Endothelial cell (in vitro differentiated cells): ENCODE results near the gene ENGASE. TPM values are rescaled to one million over a fixed set of nuclear protein-coding genes. Genes with fewer than 3 reads are reported as not detected.
A peak's percentile ranks its signal among the peaks of the same experiment; 100 is the strongest.

Experiments used
- DNase-seq: peaks from one replicate; pipeline ENCODE4 v3.0.0; 2021; ENCODE audit warnings: low spot score
- H3K27ac Mint-ChIP-seq: one replicate; pipeline ENCODE4 v1.8.0; 2021; ENCODE audit warnings: mixed read lengths, inconsistent platforms; ENCODE audit not compliant: unreplicated experiment
- H3K27me3 Mint-ChIP-seq: one replicate; pipeline ENCODE4 v1.8.0; 2021; ENCODE audit warnings: mild to moderate bottlenecking, moderate library complexity, mixed read lengths, inconsistent platforms; ENCODE audit not compliant: unreplicated experiment
- H3K36me3 Mint-ChIP-seq: one replicate; pipeline ENCODE4 v1.8.0; 2021; ENCODE audit warnings: mild to moderate bottlenecking, low read depth, mixed read lengths, inconsistent platforms; ENCODE audit not compliant: unreplicated experiment
- H3K4me1 Mint-ChIP-seq: one replicate; pipeline ENCODE4 v1.8.0; 2021; ENCODE audit warnings: mild to moderate bottlenecking, mixed read lengths, inconsistent platforms; ENCODE audit not compliant: unreplicated experiment
- H3K4me3 Mint-ChIP-seq: one replicate; pipeline ENCODE4 v1.8.0; 2021; ENCODE audit warnings: mild to moderate bottlenecking, mixed read lengths, inconsistent platforms; ENCODE audit not compliant: unreplicated experiment
- H3K9me3 Mint-ChIP-seq: one replicate; pipeline ENCODE4 v1.8.0; 2021; ENCODE audit warnings: mixed read lengths, inconsistent platforms; ENCODE audit not compliant: unreplicated experiment
- total RNA-seq: library from RNA; stranded (reverse); fragmentation: NEBNext Ultra II Directional; extraction: Animal tissue kit (Norgen Biotek cat#: 25700); gene quantifications from one replicate; pipeline ENCODE4 v1.2.1, GENCODE V29; 2021; ENCODE audit not compliant: unreplicated experiment
- TF ChIP-seq, protein P1 (sequence below): fragments of 200-600 bp; sonication (generic); IDR thresholded peaks from one replicate; pipeline ENCODE4 v1.5.0; 2021; ENCODE audit warnings: antibody characterized with exemption; ENCODE audit not compliant: unreplicated experiment

The ENGASE gene
- total RNA-seq, 1 donor from 2014 or later: 31.6 TPM

DNA sequence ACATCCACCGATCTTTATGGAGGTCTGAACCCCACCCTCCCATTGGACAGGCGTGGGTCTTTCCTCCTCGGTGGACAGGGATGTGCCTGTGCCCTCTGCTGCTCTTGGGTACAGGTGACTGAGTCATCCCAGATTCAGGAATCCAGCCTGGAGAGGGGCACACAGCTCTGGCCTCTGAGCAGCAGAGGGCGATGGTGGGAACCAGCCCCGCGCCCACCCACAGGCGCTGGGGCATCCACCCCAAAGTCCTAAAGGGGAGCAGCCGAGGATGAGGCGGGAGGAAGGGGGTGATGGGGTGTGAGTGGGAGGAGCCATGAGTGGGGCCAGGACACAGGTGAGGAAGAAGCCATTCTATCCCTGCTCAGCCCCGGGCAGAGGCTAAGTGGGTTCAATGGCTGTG is 35.0 kb downstream of the ENGASE start:
- peaks cover 3% of the 10 kb centered on the region for H3K4me1 Mint-ChIP-seq
- H3K9me3 Mint-ChIP-seq: no peaks in the 10 kb centered on the region
- no peaks in the 10 kb centered on the region for H3K36me3 Mint-ChIP-seq
- H3K4me3 Mint-ChIP-seq: no peak overlapping the region
- H3K27me3 Mint-ChIP-seq: peaks cover 5% of the 10 kb centered on the region
- H3K27ac Mint-ChIP-seq: no peak overlapping the region
- TF ChIP-seq, protein P1, sequence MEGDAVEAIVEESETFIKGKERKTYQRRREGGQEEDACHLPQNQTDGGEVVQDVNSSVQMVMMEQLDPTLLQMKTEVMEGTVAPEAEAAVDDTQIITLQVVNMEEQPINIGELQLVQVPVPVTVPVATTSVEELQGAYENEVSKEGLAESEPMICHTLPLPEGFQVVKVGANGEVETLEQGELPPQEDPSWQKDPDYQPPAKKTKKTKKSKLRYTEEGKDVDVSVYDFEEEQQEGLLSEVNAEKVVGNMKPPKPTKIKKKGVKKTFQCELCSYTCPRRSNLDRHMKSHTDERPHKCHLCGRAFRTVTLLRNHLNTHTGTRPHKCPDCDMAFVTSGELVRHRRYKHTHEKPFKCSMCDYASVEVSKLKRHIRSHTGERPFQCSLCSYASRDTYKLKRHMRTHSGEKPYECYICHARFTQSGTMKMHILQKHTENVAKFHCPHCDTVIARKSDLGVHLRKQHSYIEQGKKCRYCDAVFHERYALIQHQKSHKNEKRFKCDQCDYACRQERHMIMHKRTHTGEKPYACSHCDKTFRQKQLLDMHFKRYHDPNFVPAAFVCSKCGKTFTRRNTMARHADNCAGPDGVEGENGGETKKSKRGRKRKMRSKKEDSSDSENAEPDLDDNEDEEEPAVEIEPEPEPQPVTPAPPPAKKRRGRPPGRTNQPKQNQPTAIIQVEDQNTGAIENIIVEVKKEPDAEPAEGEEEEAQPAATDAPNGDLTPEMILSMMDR: no peak
- DNase-seq: peak; percentile 34

DNA sequence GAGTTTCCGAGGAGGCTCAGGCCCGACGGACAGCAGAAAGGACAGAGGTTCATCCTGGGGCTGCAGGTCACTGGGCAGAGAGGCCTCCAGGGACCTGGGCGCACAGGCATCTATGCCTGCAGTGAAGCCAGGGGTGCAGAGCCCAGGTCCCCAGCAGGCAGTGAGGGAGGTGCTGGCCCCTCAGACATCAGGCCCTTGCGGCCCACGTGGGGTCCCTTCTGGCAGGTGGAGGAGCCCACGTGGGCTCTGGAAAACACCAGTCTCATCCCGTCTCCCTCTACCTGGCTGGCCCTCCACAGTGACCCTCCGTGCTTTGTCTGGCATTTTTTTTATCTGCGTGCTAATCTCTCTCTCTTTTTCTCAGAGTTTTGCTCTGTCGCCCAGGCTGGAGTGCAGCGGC is 36.5 kb downstream of the ENGASE start:
- Mint-ChIP-seq H3K4me1 (peaks cover 3% of the 10 kb centered on the region), H3K36me3 (no peaks in the 10 kb centered on the region), H3K9me3 (no peaks in the 10 kb centered on the region), H3K4me3 (no peak overlapping the region), H3K27me3 (peaks cover 5% of the 10 kb centered on the region), H3K27ac (no peak overlapping the region)
- TF ChIP-seq, protein P1: no peak
- DNase-seq: no peak

GRCh38 chr17:79112471-79112870 is 37.8 kb downstream of the ENGASE start:
- H3K27me3 Mint-ChIP-seq: peaks cover 5% of the 10 kb centered on the region
- H3K27ac Mint-ChIP-seq: no peak overlapping the region
- H3K36me3 Mint-ChIP-seq: no peaks in the 10 kb centered on the region
- no peak overlapping the region for H3K4me3 Mint-ChIP-seq
- peaks cover 3% of the 10 kb centered on the region for H3K4me1 Mint-ChIP-seq
- DNase-seq: no peak
- TF ChIP-seq, protein P1: no peak
- H3K9me3 Mint-ChIP-seq: no peaks in the 10 kb centered on the region

- Mint-ChIP-seq H3K27me3 (peaks cover 2% of the 10 kb centered on the region), H3K36me3 (no peaks in the 10 kb centered on the region), H3K9me3 (no peaks in the 10 kb centered on the region), H3K27ac (no peak overlapping the region), H3K4me1 (peaks cover 3% of the 10 kb centered on the region), H3K4me3 (no peak overlapping the region)
- TF ChIP-seq, protein P1: no peak
- DNase-seq: no peak
Observed at GRCh38 chr17:79113699-79114457, 39.3 kb downstream of the ENGASE start.
